ENCODE data around the gene TOR2A.
"Not testable (repeated sequence)": the region's sequence is repeated elsewhere in the genome, so short reads cannot be mapped to it uniquely, and the experiment has no call there.

Gene TOR2A

DNA sequence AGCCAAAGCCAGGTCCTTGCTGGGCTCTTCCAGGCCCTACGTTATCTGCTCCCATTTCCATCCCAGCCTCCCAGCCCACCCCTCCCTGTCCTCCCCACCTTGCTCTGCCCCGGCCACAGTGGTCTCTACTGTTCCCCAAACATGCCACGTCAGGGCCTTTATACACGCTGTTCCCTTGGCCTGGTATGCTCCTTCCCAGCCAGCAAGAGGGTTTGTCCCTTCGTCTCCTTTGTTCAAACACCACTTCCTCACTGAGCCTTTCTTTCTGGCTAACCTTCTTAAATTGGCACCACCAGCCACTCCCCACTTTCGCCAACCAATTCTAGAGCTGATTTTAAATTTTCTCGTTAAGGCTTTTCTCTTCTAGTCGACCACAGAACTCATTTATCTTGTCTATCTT, 33.6 kb upstream of the TOR2A start:
- no peak for DNase-seq

DNA sequence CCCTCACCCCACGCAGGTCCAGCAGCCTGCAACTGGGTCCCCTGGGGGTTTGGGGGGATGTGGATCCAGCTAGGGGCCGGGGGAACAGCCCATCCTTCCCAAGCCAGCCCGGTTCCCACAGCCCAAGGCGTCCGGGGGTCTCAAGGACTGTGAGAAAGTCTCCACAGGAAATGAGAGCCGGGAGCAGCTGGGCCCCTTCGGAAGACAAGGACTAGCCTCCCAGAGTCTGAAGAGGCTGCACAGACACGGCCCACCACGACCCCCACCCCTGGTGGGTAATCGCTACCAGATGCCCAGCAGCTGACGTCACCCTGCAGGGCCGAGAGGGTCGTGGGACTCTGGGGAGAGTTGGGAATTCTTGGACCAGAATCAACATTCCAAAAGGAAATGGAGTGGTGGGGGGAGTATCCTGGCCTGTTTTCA, 32.8 kb upstream of the TOR2A start:
- DNase-seq, result no peak

DNA sequence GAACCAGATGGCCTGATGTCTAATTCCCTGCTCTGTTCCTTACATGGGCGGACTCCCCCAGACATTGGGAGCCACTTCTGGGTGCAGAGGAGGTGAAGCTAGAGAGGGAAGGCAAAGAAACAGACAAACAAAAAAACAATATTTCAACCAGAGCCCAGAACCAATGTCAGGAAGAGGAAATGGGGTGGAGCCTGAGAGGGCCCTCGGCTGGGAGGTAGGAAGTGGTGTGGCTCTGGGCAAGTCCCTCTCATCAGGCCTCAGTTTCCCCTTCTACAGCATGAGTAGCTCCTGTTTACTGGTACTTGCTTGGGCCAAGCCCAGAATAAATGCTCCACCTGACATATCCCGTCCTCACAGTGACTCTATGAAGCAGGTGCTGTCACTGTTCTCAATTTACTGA, 32.3 kb upstream of the TOR2A start:
- no peak for DNase-seq

DNA sequence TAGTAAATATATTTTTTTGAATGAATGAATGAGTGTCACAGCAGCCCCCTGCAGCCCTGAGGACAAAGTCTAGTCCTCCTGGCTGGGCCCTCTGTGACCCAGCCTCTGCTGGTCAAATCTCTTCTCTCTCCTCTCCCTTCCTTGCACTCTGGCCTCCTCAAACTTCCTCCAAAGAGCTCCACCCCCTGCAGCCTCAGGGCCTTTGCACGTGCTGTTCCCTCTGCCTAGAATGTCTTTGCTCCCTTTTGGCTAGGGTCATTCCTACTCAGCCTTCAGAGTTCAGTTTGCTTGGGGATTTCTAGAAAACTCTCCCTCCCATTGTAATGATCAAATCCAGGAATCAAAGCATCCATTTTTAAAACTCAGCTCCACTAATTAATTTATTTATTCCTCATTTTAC, 30.3 kb upstream of the TOR2A start:
- no peak for DNase-seq

DNA sequence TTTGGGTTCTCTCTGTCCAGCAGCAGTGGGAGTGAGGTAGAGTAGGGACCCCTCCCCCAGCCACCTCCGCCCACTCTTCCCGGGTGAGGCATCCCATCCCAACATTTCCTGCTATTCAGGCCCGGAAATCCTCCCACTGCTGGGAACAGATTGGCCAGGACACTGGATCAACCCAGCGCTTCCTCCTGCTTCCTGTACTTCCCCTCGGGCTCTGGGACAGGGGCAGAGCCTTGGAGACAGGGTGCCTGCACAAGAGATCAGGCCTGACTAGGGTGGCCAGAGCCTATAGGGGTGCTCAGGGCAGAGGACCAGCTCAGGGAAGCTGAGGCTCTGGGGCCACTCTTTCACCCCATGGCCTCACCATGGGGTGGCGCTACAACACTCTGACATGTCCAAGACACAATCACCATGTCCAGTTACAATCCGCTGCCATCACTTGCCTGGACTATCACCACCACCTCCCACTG, 28.9 kb upstream of the TOR2A start:
- no peak for DNase-seq

DNA sequence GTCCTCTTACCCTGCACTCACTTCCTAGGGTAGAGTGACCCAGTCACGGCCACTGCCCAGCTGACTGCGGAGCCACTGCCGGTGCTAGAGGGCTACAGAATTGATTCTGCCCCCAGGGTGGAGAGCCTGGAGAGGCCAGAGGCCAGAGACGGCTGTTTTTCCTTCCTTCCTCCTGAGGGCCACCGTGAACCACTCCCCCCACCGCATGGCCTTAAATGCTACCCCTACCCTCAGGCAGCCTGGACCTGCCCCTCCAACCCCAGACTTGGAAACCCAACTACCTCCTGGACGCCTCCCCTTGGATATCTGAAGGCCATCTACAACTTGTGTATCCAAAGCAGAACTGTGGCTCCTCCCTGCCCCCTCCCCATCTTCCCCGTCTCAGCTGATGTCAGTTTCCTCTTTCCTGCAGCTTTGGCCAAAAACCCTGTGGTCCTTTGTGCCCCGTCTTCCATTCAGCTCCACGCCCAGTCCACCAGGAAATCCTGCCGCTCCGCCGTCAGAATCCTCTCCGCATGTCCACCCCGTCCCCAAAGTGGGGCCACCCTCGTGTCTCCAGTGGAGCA, 27.1 kb upstream of the TOR2A start:
- DNase-seq, result no peak

DNA sequence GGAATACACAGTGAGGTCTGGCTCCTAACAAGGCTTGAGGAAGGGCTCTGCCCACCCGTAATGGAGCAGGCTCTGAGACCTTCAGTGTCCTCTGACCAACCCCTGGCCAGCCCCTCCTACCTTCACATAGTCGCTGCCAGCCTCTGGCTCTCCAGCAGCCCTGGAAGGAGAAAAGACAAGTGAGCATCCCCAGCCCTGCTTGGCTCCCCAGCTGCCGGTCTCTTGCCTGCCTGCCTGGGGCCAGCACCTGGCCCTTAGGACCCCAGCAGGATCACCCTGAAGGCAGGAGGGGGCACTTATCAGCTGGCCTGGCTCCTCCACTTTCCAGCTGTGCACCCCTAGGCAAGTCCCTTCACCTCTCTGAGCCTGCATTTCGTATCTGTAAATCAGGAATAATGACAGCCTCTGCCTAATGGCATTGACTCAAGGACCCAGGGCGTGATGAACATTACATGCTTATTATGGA, 26.4 kb upstream of the TOR2A start:
- DNase-seq, result no peak

DNA sequence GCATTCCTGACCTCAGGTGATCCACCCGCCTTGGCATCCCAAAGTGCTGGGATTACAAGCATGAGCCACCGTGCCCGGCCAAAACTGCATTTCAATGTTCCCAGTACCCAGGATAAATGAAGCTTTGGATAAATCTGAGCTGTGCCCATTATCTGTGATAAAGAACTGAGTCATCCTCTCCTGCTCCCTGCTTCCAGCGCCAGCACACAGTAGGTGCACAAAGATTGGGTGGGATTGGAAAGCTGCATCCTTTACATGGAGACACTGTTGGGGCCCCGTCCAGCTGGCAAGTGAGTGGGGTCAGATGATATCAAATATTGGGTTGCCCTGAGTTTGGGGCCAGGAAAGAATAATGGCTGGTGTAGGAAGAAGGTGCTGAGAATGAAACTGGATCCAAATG, 26.0 kb upstream of the TOR2A start:
- no peak for DNase-seq

DNA sequence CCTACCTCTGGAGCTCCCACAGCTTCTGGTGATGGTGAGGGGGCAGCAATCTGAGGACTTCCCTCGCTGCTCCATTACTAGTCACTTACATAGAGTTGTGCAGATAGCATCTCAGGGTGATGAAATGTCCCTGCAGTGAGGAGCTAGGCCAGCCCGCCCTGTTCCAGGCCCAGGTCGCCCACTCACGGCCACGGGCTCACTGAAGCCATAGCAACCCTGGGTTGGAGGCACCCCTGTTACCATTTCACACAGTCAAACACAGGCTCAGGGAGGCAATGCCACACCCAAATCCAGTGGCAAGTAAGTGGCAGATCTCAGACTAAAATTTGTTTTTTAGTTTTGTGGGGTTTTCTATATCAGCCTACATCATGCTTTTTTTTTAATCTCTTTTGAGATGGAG, 23.7 kb upstream of the TOR2A start:
- DNase-seq, result no peak

DNA sequence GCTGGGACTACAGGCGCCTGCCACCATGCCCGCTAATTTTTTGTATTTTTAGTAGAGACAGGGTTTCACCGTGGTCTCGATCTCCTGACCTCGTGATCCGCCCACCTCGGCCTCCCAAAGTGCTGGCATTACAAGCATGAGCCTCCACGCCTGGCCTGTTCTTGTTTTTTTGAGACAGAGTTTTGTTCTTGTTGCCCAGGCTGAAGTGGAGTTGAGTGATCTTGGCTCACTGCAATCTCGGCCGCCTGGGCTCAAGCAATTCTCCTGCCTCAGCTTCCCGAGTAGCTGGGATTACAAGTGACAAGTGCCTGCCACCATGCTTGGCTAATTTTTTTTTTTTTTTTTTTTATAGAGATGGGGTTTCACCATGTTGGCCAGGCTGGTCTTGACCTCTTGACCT, 21.7 kb upstream of the TOR2A start:
- DNase-seq, result not testable (repeated sequence)

DNA sequence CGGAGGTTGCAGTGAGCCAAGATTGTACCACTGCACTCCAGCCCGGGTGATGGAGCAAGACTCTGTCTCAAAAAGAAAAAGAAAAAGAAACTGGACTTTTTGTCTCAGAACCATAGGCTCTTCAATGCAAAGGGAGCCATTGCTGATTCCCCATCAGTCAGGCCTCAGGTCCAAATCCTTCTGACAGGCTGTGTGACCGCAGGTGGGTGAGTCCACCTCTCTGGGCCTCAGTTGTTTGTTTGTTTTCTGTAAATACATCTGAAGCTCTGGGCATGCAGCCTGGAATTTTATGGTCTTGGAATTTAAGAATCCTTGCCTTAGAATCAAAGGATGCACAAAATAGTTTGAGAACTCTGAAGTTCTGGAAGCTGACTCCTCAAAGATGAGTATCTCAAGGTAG, 21.1 kb upstream of the TOR2A start:
- no peak for DNase-seq

DNA sequence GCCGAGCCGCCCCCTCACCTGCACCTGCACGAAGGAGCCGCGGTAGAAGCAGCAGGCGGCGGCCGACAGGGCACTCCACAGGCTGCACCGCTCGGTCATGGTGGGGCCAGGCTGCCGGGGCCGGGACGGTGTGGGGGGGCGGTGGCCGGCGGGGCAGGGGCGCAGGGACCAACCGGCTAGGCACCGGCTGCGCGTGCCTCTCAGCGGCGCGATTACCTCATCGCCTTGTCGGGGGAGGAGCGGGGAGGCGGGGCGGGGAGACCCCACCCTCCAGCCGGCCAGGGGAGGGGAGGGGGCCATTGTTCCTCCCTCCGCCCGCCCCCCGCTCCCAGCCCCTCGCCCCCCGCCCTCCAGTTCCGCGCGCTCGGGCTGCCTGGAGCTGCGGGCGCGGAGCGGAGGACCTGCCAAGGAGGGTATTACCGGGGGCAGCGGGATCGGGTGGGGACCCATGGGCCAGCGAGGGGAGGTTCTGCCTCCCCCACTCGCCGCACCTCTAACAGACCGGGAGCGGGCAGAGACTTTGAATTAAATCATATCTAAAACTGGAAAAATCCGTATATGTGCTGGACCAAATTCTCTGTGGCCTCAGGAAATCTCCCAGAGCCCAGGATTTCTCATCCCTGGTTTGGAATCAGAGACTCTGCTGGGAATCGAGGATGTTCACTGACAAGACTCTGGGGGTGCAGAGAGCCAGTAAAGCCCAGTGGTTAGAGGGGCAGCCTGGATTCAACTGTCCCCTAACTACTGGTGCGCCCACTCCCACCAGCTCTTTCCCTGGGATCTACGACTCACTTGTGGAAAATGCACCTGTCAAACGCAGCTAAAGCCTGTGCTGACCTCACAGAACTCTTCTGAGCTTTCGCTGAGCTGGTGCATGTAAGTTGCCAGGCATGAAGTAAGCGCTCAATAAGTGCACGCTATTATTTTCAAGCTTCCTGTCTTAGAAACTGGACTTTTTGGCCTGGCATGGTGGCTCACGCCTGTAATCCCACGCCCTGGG, 20.3 kb upstream of the TOR2A start:
- no peak for DNase-seq

DNA sequence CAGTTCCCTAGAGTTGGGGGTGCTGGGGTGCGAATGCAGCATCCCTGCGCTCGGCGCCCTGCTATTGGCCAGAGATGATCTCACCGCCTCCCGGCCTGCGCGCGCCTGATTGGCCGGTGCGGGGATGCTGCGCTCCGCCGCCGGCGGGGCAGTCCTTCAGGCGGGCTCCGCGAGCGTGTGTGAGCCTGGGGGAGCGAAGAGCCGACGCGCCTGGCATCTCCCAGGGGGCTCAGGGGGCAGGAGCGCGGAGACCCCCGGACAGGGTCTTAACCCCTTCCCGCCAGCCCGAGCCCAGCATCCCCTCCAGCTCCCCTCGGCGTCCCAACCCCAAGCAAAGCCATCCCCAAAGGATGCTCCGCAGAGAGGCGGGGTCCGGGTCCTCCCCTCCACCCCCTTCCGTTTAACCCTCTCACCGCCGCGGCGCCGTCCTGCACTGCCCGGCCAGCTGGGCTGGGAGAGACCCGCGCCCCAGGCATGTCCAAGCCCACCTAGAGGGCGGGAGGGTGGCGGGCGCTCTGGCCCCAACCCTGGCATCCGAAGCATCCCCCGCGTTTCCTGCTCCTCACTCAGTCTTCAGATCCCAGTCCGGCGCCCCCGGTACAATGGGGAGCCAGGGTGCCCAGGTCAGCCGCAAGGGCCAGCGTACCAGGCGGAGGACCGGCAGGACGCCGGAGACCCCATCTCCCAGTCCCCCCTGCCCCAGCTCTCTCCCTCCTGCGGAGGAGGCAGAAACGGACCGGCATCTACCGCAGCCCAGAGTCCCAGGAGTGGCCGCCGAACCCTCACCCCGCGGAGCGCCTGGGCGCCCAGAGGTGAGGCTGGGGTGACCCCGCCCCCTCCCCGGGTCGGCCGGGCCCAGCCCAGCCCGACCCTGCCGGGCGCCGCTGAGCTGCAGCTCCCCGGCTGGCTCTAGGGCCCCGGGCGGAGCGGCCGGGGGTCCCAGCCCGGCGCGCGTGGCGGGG, 19.3 kb upstream of the TOR2A start:
- no peak for DNase-seq

DNA sequence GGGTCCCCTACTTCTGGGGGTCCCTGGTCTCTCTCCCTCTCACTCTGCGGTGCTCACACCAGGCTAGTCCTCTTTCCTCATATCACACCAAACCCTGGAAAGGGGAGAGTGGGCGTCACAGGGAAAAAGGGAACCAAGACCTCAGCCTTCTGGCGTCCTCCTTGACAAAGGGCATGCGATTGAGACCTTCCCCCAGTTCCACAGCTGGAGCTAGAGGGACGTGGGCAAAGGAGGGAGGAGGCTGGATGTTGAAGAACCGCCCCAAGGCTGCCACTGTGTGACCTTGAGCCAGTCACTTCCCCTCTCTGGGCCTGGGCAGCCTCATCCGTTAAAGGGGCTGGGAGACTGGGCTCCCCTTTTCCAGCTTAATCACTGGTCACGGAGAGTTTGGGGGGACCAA, 18.5 kb upstream of the TOR2A start:
- DNase-seq, result no peak

DNA sequence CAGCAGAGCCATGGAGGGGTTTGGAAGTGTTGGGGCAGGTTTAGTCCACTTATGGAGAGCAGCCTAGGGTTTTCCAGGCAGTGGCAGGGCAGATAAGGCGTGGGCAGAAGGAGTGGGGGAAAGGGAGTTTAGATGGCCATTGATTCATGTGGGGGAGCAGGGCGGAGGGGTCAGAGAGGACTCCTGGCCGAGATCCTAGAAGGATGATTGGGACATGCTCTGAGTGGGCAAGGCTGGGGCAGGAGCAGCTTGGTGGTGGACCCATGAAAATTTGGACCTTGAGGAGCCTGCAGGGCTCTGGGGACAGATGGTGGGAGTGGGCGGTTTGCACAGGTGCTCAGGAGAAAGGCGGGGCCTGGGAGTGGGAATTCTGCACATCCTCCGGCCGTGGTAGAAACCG, 18.1 kb upstream of the TOR2A start:
- DNase-seq, result no peak

DNA sequence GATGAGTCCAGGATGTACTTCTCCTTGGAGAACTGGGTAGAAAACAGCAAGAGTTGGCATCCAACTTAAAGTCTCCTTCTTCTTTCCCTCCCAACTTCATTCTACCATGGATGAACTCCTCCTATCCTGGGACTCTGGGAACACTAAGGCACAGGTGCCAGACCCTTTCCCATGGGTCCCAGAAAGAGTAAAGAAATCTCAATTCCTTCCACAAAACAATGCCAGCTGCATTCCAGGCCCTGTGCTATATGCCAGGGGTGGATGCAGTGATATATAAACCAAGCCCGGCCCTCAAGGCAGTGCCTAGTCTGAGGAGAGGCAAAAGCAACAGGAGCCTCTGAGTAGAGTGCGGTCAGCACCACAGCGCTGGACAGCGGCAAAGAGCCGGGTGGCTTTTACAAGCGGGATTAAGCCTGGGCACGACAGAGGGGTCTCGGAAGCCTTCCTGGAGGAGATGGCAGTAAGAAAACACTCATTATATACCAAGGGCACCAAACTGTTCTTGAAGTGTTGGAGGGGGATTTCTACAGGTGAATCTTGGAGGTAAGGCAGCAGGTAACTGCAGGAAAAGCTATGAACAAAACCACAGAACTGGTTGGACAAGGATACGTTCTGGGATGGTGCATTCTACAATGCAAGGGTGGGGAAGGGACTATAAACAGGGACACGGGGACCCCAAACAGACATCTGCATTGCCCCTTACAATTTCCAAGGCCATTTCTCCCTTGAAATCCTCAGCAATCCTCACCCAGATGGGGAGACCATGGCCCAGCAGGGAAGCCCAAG, 16.4 kb upstream of the TOR2A start:
- no peak for DNase-seq

DNA sequence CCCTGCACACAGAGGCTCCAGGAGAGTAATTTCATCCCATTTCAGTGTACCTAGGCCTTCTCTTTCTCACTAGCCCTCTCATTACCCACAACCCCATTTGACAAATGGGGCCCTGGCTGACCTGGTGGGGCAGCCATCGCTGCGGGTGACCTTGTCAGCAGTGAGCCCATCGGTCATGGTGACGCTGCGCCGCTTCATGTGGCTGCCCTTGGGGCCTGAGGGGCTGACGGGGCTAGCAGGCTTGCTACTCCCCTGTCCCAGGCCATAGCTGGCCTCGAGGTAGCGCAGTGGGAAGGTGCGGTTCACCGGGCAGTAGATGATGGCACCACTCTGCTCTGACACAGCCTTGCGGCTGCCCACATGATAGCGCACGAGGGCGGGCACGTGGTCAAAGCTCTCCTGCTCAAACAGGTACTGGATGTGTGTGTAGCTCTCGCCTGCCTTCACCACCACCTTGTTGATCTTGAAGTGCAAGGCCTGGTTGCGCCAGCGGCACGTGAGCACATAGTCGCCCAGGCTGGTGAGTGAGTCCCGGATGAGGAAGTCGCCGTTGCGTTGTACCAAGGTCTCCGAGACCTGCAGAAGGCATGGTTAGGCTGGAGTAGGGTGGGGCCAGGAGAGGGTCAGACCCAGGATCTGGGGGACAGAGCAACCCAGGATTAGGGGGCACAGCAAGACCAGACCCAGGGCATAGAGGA, 14.1 kb upstream of the TOR2A start:
- no peak for DNase-seq

DNA sequence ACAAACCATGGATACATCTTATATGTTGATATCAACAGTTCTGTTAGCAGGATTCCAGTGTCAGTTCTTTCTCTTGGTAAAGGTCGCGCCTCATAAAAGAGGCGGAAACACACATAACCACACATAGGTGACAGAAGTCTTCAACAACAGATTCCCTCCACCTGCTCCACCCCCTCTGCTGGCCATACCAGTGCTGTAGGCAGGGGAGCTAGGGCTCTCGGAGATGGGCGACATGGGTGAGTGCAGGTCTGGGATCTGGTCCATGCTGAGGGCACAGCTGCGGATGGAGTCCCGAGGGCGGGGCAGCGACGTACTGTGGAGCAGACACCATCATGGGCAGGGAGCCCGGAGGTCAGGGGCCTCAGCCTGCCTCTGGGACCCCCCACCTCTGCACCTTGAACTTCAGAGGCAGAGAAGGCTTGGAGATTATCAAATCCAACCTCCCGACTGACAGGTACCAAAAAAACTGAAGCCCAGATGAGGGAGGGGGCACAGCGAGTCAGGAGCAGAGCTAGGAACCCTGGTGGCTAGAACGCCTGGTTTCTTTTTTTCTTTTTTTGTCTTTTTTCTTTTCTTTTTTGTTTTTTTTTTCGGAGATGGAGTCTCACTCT, 12.0 kb upstream of the TOR2A start:
- peak; percentile 12 for DNase-seq

DNA sequence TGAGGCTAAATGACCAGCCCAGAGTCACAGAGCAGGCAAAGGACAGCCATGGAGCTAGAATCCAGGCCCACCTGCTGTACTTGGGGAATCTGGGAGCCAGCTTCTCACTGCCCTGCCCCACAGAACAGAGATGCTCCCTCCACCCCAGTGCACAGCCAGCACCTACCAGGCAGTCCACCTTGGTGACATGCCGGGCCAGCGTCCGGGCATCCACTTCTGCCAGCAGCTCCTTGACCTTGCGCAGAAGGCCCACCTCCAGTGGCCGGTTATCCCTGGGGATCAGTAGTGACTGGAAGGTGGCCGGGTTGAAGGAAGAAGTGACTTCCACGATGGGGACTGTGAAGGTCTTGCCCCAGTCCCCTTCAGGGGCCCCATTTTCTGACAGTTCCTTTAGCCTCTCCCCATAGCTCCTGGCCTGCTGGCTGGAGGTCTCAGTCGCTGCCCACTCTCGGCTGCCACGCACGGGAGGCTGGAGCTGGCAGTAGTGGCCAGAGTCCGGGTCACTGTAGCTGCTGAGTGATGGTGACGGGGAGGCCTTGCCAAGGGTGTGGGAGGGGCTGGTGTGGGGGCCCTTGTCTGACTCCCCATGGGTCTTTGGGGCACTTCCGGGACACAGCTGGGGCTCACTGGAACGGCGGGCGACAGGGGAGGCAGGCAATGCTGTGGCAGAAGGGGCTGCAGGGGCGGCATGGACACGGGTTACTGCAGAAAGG, 9.5 kb upstream of the TOR2A start:
- DNase-seq, result no peak

DNA sequence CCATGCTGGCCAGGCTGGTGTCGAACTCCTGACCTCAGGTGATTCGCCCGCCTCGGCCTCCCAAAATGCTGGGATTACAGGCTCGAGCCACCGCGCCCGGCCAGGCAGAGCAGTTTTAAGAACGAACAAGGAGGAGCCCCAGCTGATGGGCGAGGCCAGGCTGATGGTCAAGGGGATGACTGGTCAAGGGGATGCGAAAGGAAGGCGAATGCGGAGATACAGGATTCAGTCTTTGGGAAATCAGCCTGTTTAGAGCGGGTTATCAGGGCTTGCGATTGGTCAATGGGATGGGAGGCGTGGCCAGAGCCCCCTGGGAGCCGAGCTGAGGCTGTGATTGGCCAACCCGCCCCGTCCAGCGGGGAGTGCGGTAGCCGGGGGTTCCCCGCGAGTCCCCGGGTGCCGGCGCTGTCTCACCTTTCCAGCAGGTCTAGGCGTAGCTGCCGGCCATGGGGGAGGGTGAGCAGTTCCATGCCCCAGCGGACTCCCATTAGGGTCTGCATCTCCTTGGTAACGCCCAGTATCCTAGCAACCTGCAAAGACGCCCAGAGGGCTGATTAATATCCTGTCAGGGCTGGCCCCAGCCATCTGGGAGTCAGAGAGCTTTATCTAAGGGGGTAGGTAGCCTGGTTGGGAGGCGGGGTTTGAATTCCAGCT, 7.5 kb upstream of the TOR2A start:
- no peak for DNase-seq

Measured in effector CD8-positive, alpha-beta T cell (primary cell).